GM21619 (cell line): ENCODE results near the gene PCDHGA2.
A peak's percentile ranks its signal among the peaks of the same experiment; 100 is the strongest.
"Not testable (repeated sequence)": the region's sequence is repeated elsewhere in the genome, so short reads cannot be mapped to it uniquely, and the experiment has no call there.

Experiments
- ATAC-seq: cut with Tn5 transposase; IDR thresholded peaks from one replicate; pipeline ENCODE4 v1.9.1; 2021; ENCODE audit not compliant: unreplicated experiment

Gene PCDHGA2

GRCh38 chr5:141338538-141339306 lies at the start of gene PCDHGA2:
PCDHGA2 (plus strand) TSS chr5:141338760.
- ATAC-seq, result peak; percentile 61

- ATAC-seq, result no peak
These were observed 40.2 kb upstream of the PCDHGA2 start for GRCh38 chr5:141298376-141298775.

GRCh38 chr5:141303756-141304155 lies 34.8 kb upstream of the PCDHGA2 start, which contains the start of gene SLC25A2:
SLC25A2 (minus strand) TSS chr5:141304049; CDS start chr5:141303865, 184 bp downstream.
- no peak for ATAC-seq

- ATAC-seq, result no peak
These were observed 31.9 kb upstream of the PCDHGA2 start for GRCh38 chr5:141306630-141307029.

GRCh38 chr5:141313711-141314110 lies 24.8 kb upstream of the PCDHGA2 start:
- ATAC-seq, result no peak

- ATAC-seq, result not testable (repeated sequence)
These were observed 21.6 kb upstream of the PCDHGA2 start for GRCh38 chr5:141316963-141317362.

GRCh38 chr5:141319202-141319601 lies 19.4 kb upstream of the PCDHGA2 start:
- ATAC-seq, result no peak

- ATAC-seq, result no peak
These were observed 18.9 kb upstream of the PCDHGA2 start for GRCh38 chr5:141319699-141320098.

- ATAC-seq, result peak; percentile 93
These were observed 18.1 kb upstream of the PCDHGA2 start, which contains the start of gene TAF7 for GRCh38 chr5:141320225-141321169. TAF7 (minus strand) TSS chr5:141320784; CDS start chr5:141320044, 740 bp downstream.

GRCh38 chr5:141322261-141322660 lies 16.3 kb upstream of the PCDHGA2 start:
- no peak for ATAC-seq

GRCh38 chr5:141326088-141326854 lies 12.3 kb upstream of the PCDHGA2 start:
- ATAC-seq, result peak; percentile 89

GRCh38 chr5:141328231-141328630 lies 10.3 kb upstream of the PCDHGA2 start:
- ATAC-seq, result no peak

- peak; percentile 42 for ATAC-seq
These were observed 8.1 kb upstream of the PCDHGA2 start, which contains the start of gene PCDHGA1 for GRCh38 chr5:141330299-141331080. PCDHGA1 (plus strand) TSS chr5:141330514.

GRCh38 chr5:141332571-141332970 lies 6.0 kb upstream of the PCDHGA2 start:
- ATAC-seq, result not testable (repeated sequence)

- ATAC-seq, result not testable (repeated sequence)
These were observed 2.3 kb downstream of the PCDHGA2 start for GRCh38 chr5:141340781-141341354.

GRCh38 chr5:141342773-141343172 lies 4.2 kb downstream of the PCDHGA2 start:
- no peak for ATAC-seq

- no peak for ATAC-seq
These were observed 4.8 kb downstream of the PCDHGA2 start, which contains the start of gene PCDHGA3 for GRCh38 chr5:141343242-141343952. PCDHGA3 (plus strand) TSS chr5:141343829; CDS start chr5:141344034, 205 bp downstream.

GRCh38 chr5:141343953-141344463 lies 5.4 kb downstream of the PCDHGA2 start:
- no peak for ATAC-seq

GRCh38 chr5:141345327-141345726 lies 6.8 kb downstream of the PCDHGA2 start:
- ATAC-seq, result no peak
